Stimulated activated CD4-positive, alpha-beta T cell treated with anti-CD3 and anti-CD28 coated beads, Interleukin-15, amount 100 ng/mL, for 24 hours (primary cell): ENCODE data around the gene GATAD1.
"Not testable (repeated sequence)": the region's sequence is repeated elsewhere in the genome, so short reads cannot be mapped to it uniquely, and the experiment has no call there.

ENCODE experiments used
- DNase-seq: peaks from one replicate; pipeline ENCODE4 v3.0.0-alpha.2; 2020

GATAD1 gene

DNA sequence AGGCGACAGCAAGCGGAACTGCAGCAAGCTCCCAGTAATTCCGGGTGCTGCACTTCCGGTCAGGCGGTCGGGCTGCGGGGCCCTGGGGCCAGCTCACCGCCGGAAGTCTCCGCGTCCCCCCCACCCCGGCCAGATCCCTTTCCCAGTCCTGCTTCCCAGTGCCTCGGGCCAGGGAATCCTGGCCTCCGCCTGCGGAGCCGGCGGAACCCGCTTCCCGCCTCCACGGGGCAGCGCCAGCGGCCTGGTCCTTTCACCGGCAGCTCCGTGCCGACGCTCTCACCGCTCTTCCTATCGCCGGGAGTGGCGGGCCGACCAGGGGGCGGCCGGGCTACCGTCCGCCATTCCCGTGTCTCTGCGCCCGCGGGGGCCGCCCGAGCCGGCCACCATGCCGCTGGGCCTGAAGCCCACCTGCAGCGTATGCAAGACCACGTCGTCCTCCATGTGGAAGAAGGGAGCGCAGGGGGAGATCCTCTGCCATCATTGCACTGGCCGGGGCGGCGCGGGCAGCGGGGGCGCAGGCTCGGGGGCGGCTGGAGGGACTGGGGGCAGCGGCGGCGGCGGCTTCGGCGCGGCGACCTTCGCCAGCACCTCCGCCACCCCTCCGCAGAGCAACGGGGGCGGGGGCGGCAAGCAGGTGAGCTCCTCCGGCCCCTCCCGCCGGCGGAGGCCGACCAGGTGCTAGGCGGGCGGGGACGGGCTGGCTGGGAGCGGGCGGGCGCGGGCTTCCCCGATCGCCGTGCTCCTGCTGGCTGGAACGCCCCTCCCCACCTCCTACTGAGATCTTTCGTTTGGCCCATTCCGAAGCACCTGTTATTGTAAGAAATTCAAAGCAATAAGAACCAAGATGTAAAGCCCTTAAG lies at the start of gene GATAD1:
Gene GATAD1 (plus strand): TSS at position 138 of the 860 bp plus-strand sequence. CDS start 248 bp downstream, at position 386.
- DNase-seq, result peak; percentile 87

GRCh38 chr7:92397542-92397941 lies 49.7 kb upstream of the GATAD1 start:
- no peak for DNase-seq

DNA sequence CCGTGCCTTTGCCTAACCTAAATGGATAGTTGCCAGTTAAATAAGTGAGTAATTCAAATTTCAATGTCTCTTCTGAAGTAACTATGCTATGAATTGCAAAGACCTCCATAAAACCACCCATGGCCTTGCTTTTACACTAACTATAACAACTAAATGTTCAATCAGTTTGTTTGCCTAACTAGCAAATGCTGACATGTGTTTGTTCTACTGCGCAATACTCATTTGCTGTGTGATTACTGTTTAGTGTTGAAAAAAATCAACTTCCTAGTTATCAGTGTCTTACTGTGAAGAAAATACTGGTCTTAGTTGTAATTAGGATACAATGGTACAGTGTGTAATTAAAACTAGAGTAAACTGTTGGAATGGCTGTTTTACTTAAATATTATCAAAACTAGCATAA lies 47.3 kb upstream of the GATAD1 start:
- DNase-seq, result no peak

DNA sequence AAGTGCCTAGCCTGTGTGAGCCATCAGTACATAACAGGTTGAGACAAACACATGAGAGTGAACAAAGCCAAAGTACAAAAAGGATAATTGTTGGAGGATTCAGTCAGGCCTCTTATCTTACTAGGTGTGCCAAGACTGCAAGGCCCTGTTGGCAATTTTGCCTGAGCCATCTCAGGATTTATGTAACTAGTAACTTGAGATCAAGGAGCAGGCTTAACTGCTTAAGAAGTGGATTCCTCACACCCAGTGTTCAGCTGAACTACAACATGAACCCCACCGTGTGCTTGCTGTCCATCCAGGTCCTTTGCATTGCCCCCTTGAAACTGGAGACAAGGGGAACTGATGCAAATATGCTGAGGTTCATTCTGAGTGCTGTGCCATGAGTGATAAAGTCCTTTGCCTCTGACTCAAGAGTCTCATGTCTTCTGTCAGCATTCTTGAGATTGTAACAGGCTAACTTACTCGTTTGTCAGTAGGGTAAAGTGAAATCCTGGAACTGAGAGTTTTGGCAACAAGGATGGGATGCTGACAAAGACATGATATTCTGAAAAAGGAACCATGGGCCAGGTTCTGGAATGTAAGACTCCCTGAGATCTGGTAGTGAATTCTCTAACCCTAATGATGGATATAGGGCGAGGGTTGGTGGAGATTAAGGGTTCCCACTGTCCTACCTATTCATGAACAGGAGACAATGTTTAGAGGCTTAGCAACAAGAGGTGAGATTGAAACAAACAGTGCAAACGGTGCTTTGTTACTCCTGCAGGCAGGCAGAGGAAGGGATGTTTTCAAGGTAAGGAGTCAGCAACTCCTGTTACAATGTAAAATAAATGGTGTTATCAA lies 44.1 kb upstream of the GATAD1 start:
- no peak for DNase-seq

- DNase-seq, result no peak
Observed at GRCh38 chr7:92403760-92404074, 43.6 kb upstream of the GATAD1 start.

- DNase-seq, result peak; percentile 52
Observed at GRCh38 chr7:92404170-92404614, 43.1 kb upstream of the GATAD1 start.

GRCh38 chr7:92409357-92409756 lies 37.9 kb upstream of the GATAD1 start:
- no peak for DNase-seq

- DNase-seq, result not testable (repeated sequence)
Observed at GRCh38 chr7:92410162-92410561, 37.1 kb upstream of the GATAD1 start.

DNA sequence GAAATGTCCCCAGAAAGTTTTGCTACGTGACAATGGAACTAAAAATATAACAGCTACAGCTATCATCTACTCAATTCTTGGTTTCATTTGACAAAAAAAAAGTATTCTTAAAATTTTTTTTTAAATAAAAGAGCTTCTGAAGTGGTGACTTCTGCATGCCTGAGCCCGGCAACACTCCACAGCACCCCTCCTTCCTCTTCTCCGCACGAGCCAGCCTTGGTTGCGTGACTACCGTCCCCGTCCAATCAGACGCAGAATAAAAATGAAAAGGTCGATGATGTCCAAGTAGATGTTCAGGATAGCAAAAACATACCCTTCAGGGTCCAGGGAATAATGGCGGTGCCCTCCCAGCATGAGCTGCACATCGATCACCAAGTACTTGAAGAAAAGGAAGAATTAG lies 34.5 kb upstream of the GATAD1 start:
- DNase-seq, result no peak

- DNase-seq, result no peak
Observed at GRCh38 chr7:92413550-92413949, 33.7 kb upstream of the GATAD1 start.

DNA sequence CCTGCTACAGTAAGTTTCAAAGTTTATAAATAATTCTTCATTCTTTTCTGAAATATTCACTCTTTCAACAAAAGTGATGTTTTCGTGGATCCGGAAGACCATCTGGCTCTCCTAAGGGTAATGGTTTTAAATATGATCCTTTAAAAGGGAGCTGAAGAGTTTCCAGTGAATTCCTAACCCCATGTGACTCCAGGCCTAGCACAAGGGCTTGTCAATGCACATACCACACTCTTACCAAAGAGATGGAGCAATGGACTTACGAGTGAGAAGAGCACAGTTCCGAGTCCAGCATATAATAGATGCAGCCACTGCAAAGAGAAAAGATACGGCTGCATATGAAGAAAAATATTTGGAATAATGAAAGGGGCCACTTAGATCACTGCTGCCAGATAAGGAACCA lies 32.1 kb upstream of the GATAD1 start:
- no peak for DNase-seq

- DNase-seq, result no peak
Observed at GRCh38 chr7:92417913-92418312, 29.4 kb upstream of the GATAD1 start.

DNA sequence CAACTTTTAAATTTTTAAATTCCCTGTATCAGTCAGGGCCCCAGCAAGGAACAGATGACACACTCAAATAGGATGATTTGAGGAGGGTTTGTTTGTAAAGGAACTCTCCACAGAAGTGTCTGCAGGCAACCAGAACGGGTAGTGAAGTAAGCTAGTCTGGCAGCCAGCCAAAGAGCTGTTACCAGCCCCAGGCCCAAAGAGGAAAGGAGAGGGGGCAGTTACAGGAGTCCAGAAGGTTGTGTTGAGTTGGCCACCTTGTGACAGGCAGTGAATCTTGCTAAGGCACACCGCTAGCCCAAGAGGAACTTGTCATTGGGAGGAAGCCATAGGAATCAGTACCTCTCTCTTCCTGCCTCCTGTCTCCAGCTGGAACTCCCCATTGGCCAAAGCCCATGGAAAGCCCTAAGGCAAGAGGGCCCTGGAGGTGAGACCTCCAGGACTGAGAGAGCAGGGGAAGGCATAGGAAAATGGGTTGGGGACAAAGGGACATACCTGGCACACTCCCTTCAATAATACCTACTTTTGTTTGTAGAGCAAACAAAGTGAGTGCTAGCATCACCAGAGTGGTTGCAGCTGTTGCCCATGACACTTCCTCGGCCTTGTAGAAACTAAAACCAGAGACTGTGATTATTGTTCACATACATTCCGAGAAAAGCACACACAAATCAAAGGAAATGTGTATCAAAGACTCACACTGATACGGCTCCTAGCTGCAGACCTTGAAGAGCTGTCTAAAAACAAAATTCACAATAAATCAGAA lies 25.4 kb upstream of the GATAD1 start:
- DNase-seq, result no peak

- no peak for DNase-seq
Observed at GRCh38 chr7:92422926-92423325, 24.4 kb upstream of the GATAD1 start.

- DNase-seq, result no peak
Observed at GRCh38 chr7:92423710-92424131, 23.6 kb upstream of the GATAD1 start.

- DNase-seq, result peak; percentile 8
Observed at GRCh38 chr7:92425311-92425947, 21.9 kb upstream of the GATAD1 start.

DNA sequence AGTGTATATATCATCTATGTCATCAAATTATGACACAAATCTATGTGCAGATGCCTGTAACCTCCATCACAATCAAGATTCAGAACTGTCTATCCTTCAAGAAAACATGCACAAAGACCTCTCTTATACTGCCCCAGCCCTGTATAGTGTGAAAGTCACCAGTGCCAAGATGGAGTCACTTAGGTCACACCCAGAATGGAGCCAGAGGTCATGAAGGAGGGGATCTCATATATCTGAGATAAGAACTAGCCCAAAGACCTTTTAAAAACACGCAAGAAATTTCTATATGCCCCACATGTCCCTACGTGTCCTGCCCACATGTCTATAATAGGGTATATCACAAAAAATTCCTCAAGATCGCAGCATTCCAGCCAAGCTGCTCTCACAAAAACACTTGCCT lies 20.1 kb upstream of the GATAD1 start:
- DNase-seq, result no peak

DNA sequence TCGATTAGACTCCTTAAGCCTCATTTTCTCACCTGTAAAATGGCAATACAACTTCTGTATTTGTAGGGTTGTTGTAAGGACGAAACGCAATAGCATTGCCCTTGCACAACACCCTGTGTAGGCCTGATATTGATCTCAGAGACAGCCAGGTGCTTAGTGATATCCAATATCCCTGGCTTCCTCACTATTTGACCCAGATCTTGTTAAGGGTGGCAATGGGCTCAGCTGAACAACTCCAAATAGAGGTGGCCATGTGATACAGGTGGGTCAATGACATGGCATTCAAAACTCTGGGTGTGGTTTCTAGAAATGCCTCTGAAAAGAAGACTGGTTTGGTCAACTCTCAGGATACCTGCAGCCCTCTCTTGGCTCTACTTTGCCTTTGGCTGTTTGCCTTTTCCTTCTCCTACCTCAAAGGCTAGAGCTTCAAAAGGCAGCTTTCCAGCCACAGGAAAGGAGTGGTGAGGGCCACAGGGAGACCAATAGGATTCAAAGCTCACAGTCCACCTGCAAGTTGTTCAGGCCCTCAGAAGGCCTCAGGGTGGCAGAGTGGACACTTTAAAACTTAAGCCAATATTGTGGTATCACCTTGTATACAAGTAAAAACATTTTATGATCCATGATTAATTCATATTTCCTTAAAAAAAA lies 14.9 kb upstream of the GATAD1 start:
- no peak for DNase-seq

DNA sequence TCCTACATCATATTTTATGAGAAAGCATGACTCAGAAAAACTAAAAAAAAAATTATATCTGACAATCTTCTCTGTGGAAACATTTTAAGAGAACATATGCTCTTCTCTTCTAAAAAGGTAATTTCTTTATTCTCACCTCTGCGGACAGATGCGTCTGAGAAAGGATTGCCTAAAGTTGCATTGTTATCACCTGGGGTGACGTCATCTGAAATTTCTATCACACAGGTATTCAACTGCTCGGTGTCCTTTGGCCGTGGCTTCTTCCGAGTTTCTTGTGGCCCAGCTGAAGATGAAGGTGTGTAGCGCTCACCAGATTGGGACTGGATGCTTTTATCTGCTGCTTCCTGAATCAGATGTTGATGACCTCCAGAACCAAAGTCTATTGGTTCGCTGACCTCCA lies 14.3 kb upstream of the GATAD1 start:
- DNase-seq, result no peak

DNA sequence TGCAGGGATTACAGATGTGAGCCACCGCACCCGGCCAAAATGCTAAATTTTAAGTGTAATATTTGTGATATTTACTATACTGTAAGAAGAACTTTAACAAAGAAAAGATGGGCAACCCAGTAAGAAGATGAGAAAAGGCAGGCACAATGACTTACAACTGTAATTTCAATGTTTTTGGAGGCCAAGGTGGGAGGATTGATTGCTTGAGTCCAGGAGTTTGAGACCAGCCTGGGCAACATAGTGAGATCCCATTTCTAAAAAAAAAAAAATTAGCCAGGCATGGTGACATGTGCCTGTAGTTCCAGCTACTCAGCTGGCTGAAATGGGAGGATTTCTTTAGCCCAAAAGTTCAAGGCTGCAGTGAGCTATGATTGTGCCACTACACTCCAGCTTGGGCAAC lies 11.7 kb upstream of the GATAD1 start:
- no peak for DNase-seq

DNA sequence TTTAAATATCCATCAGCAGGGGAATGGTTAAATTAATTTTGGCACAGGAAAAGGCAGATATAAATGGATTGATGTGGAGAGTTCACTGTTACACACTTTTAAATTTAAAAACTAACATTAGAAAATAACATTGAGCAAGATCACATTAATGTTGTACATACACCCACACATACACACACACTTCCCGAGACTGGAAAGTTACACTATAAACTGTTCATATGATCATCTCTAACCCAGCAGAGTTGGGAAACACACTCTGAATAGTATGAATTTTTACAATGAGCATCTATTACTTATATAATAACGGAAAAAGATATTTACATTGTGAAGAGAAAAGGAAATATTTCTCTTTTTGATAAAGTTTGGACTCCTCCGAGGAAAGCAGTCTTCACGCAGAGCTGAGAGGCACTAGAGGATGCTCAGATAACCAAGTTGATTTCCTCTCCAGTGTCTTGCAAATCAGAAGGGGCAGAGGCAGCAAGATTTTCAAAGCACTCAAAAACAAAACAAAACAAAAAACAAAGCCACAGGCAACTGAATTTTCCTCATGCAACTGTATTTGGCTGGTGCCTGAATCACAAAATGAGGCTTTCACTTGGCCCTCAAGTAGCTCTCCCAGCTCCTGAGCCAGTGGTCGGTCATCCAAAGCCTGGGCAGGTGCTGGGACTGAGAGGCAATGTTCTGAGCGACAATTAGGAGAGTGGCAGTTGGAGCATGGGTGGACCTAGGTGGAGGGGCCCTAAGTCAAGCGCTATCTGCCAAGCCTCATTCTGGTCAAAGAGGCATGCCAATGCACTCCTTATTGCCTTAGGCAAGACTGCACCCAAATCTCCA lies 10.5 kb upstream of the GATAD1 start:
- DNase-seq, result no peak
